DND-41 (cell line): Measurements from ENCODE around the gene ZFYVE28.

Experiments
- EZH2 ChIP-seq: IDR thresholded peaks from 3 replicates; pipeline ENCODE4 v1.6.1; 2012; ENCODE audit warnings: borderline replicate concordance, low read depth, mild to moderate bottlenecking, moderate library complexity, low read length, inconsistent platforms; ENCODE audit not compliant: severe bottlenecking
- TF ChIP-seq, protein P1 (sequence below): IDR thresholded peaks from 2 replicates; pipeline ENCODE4 v1.5.1; 2012; ENCODE audit warnings: borderline replicate concordance, low read length, moderate library complexity, mild to moderate bottlenecking; ENCODE audit not compliant: poor library complexity, severe bottlenecking; ENCODE audit errors: extremely low read depth

DNA sequence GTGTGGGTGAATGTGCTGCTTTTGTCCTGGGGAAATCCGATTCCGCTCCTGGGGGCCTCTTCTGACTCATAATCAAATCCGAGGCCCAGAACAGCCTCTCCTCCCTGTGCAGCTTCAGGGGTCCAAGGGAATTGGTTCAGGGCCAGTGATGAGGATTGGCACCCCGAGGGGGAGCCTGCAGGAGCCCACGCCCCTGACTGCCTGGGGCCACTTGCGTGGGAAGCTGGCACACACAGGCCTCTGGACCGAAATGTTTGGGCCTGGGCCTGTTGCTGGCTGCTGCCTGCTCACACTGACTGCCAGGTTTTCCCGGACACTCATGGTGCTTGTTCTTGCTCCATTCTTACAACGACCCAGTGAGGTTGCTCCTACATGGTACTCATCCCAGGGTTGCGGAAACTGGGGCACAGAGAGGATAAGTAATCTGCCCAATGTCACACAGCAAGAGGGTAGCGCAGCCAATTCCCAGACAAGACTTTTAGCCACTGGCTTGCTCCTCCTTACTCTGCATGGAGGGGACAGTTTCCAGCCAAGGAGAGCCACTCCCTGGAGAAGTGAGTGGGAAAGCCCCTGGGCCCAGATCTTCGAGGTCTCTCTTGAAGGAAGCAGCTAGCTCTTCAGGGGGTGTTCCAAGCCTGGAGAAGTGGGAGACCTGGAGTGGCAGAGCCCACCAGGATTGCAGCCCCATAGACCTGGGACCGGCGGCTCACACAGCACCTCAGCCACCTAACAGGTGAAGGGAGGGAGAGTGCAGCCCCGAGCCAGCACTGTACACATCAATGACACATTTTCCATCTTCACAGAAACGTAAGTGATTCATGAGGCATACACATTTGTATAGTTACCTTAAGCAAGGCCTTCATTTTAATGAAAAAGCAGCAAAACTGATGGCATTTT is 20.6 kb upstream of the ZFYVE28 start:
- TF ChIP-seq, protein P1, sequence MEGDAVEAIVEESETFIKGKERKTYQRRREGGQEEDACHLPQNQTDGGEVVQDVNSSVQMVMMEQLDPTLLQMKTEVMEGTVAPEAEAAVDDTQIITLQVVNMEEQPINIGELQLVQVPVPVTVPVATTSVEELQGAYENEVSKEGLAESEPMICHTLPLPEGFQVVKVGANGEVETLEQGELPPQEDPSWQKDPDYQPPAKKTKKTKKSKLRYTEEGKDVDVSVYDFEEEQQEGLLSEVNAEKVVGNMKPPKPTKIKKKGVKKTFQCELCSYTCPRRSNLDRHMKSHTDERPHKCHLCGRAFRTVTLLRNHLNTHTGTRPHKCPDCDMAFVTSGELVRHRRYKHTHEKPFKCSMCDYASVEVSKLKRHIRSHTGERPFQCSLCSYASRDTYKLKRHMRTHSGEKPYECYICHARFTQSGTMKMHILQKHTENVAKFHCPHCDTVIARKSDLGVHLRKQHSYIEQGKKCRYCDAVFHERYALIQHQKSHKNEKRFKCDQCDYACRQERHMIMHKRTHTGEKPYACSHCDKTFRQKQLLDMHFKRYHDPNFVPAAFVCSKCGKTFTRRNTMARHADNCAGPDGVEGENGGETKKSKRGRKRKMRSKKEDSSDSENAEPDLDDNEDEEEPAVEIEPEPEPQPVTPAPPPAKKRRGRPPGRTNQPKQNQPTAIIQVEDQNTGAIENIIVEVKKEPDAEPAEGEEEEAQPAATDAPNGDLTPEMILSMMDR: no peak
- TF ChIP-seq EZH2: no peak
